CD4-positive, alpha-beta T cell (primary cell): ENCODE measurements around the gene LANCL2. TPM values are rescaled to one million over a fixed set of nuclear protein-coding genes. Genes with fewer than 3 reads are reported as not detected.
A peak's percentile ranks its signal among the peaks of the same experiment; 100 is the strongest.

Experiments used
- ATAC-seq: fragments of 200-7000 bp; cut with Tn5 transposase; one replicate; pipeline ENCODE4 v1.10.0; 2022; ENCODE audit warnings: mild to moderate bottlenecking; ENCODE audit not compliant: poor library complexity
- CTCF ChIA-PET: fragments of 350-600 bp; sonication (Branson Sonifier 250); formaldehyde crosslinking; loops from one replicate; lab custom pipeline; 2021; ENCODE audit warnings: antibody characterized with exemption, inconsistent platforms; lab: Charles Lee
- POLR2A ChIA-PET: fragments of 350-600 bp; sonication (Branson Sonifier 250); formaldehyde crosslinking; loops from one replicate; lab custom pipeline; 2021; ENCODE audit warnings: antibody characterized with exemption, inconsistent platforms; lab: Charles Lee
- DNase-seq, 14 experiments: peaks; one replicate each; pipeline ENCODE4 v3.0.0-alpha.2; 2013 to 2020; ENCODE audit warnings: mixed read lengths in 2 of 14
- H3K27ac ChIP-seq, 2 donors: one replicate each; pipeline versions ENCODE4 v1.5.1 to v1.7.0; 2013; ENCODE audit warnings: low read length in 2 of 2, low read depth in 1 of 2, mild to moderate bottlenecking in 1 of 2
- H3K27me3 ChIP-seq, 2 experiments: 1 replicate in 1 of 2; 2 replicates in 1 of 2; pipeline versions ENCODE4 v1.6.1 to v1.7.0; 2013; ENCODE audit warnings: low read length in 2 of 2, control low read depth in 1 of 2, mild to moderate bottlenecking in 1 of 2, moderate library complexity in 1 of 2; ENCODE audit not compliant: insufficient read depth in 2 of 2, control insufficient read depth in 1 of 2
- H3K36me3 ChIP-seq: one replicate; pipeline ENCODE4 v1.6.1; 2013; ENCODE audit warnings: low read length, control low read depth; ENCODE audit not compliant: insufficient read depth
- H3K4me1 ChIP-seq: one replicate; pipeline ENCODE4 v1.6.1; 2013; ENCODE audit warnings: low read length, control low read depth; ENCODE audit not compliant: insufficient read depth
- H3K4me3 ChIP-seq: one replicate; pipeline ENCODE4 v1.5.1; 2013; ENCODE audit warnings: mild to moderate bottlenecking, low read length, moderate library complexity
- H3K9me3 ChIP-seq, 2 experiments: 1 replicate in 1 of 2; 2 replicates in 1 of 2; pipeline versions ENCODE4 v1.6.1 to v1.7.0; 2013; ENCODE audit warnings: low read length in 2 of 2, mild to moderate bottlenecking in 2 of 2, control low read depth in 1 of 2, moderate library complexity in 1 of 2; ENCODE audit not compliant: control insufficient read depth in 1 of 2, insufficient read depth in 1 of 2
- H3K27ac Mint-ChIP-seq: one replicate; pipeline ENCODE4 v1.8.0; 2020; ENCODE audit warnings: mixed read lengths
- H3K27me3 Mint-ChIP-seq: one replicate; pipeline ENCODE4 v1.8.0; 2021; ENCODE audit warnings: mixed read lengths
- H3K36me3 Mint-ChIP-seq: one replicate; pipeline ENCODE4 v1.8.0; 2021; ENCODE audit warnings: low read depth, mixed read lengths
- H3K4me1 Mint-ChIP-seq: one replicate; pipeline ENCODE4 v1.8.0; 2021; ENCODE audit warnings: low read depth, mixed read lengths
- H3K4me3 Mint-ChIP-seq: one replicate; pipeline ENCODE4 v1.8.0; 2020; ENCODE audit warnings: mild to moderate bottlenecking, mixed read lengths
- H3K9me3 Mint-ChIP-seq: one replicate; pipeline ENCODE4 v1.8.0; 2020; ENCODE audit warnings: mixed read lengths
- CTCF ChIP-seq: fragments of 200-600 bp; IDR thresholded peaks from one replicate; pipeline ENCODE4 v1.8.0; 2022; ENCODE audit warnings: antibody characterized with exemption, mild to moderate bottlenecking
- intact Hi-C, 2 experiments: fragments of 100-400 bp; cut with DNase I in 1 of 2; cut with micrococcal nuclease in 1 of 2; formaldehyde crosslinking; loops; one replicate each; pipeline versions ENCODE4 v1.15.1 to v1.9.0; 2023 to 2025; cut with DNase I, micrococcal nuclease
- total RNA-seq, 174 experiments: library from RNA in 2 of 174; stranded (reverse) in 2 of 174; gene quantifications; one replicate each; pipeline ENCODE4 v1.2.3 and lab custom pipeline; 2021 to 2026

The LANCL2 gene
- total RNA-seq, 2 experiments from 2014 or later = 7.1 to 9.0 TPM

- H3K4me3 ChIP-seq = no peak overlapping the region
- CTCF ChIA-PET = no interaction called here
- peaks cover 27% of the 10 kb centered on the region for H3K4me1 ChIP-seq
- Mint-ChIP-seq H3K9me3 (no peaks in the 10 kb centered on the region), H3K36me3 (no peaks in the 10 kb centered on the region), H3K27ac (no peak overlapping the region), H3K27me3 (no peaks in the 10 kb centered on the region), H3K4me3 (no peak overlapping the region), H3K4me1 (peaks cover 28% of the 10 kb centered on the region)
- no peak overlapping the region for H3K27ac ChIP-seq
- DNase-seq (no peak), ATAC-seq (no peak)
- no peaks in the 10 kb centered on the region for H3K36me3 ChIP-seq
- POLR2A ChIA-PET = interaction anchor here (0.6 to 1.8 kb wide), 4 partner anchors 37 to 164 kb away, joined by 3 to 6 read pairs (median 4); no protein-coding TSS in a partner anchor
- no peaks in the 10 kb centered on the region for H3K9me3 ChIP-seq
- TF ChIP-seq CTCF = no peak
- intact Hi-C loops = loop anchor here in 1 of 2 experiments (5.0 to 10.0 kb wide), 3 partner anchors 35 to 292 kb away; no protein-coding TSS in a partner anchor
- H3K27me3 ChIP-seq = no peaks in the 10 kb centered on the region
Measured at GRCh38 chr7:55432506-55432905, 67.4 kb downstream of the LANCL2 start.

GRCh38 chr7:55432939-55433784 is 68.0 kb downstream of the LANCL2 start:
- ChIA-PET POLR2A (interaction anchor here (0.6 to 1.8 kb wide), 6 partner anchors 12 to 163 kb away, joined by 3 to 6 read pairs (median 4); no protein-coding TSS in a partner anchor), CTCF (interaction anchor here (0.7 to 1.0 kb wide), 3 partner anchors 36 to 89 kb away, joined by 3 to 4 read pairs (median 3); no protein-coding TSS in a partner anchor)
- intact Hi-C loops = loop anchor here (1.0 to 10.0 kb wide), 4 partner anchors 34 to 292 kb away; no protein-coding TSS in a partner anchor
- peak in 6 of 14 experiments; percentile 18 to 63 (median 46) for DNase-seq
- ATAC-seq = peak; percentile 70
- H3K4me3 ChIP-seq = no peak overlapping the region
- Mint-ChIP-seq H3K4me1 (peaks cover 32% of the 10 kb centered on the region), H3K4me3 (no peak overlapping the region), H3K27ac (no peak overlapping the region), H3K36me3 (no peaks in the 10 kb centered on the region), H3K9me3 (no peaks in the 10 kb centered on the region), H3K27me3 (no peaks in the 10 kb centered on the region)
- no peaks in the 10 kb centered on the region for H3K9me3 ChIP-seq
- peaks cover 29% of the 10 kb centered on the region for H3K4me1 ChIP-seq
- no peaks in the 10 kb centered on the region for H3K27me3 ChIP-seq
- H3K27ac ChIP-seq = no peak overlapping the region
- no peaks in the 10 kb centered on the region for H3K36me3 ChIP-seq
- peak; percentile 80 for TF ChIP-seq CTCF

- ChIA-PET CTCF (no interaction called here), POLR2A (interaction anchor here (0.9 kb wide), 1 partner anchor 162 kb away, joined by 3 read pairs; no protein-coding TSS in a partner anchor)
- H3K36me3 ChIP-seq = no peaks in the 10 kb centered on the region
- intact Hi-C loops = loop anchor here (2.0 to 10.0 kb wide), 5 partner anchors 39 to 289 kb away; no protein-coding TSS in a partner anchor
- Mint-ChIP-seq H3K4me3 (no peak overlapping the region), H3K4me1 (peaks cover 54% of the 10 kb centered on the region), H3K9me3 (no peaks in the 10 kb centered on the region), H3K27ac (no peak overlapping the region), H3K27me3 (no peaks in the 10 kb centered on the region), H3K36me3 (no peaks in the 10 kb centered on the region)
- peaks cover 51% of the 10 kb centered on the region for H3K4me1 ChIP-seq
- TF ChIP-seq CTCF = no peak
- no peaks in the 10 kb centered on the region for H3K9me3 ChIP-seq
- H3K4me3 ChIP-seq = no peak overlapping the region
- no peaks in the 10 kb centered on the region for H3K27me3 ChIP-seq
- ATAC-seq (no peak), DNase-seq (no peak)
- no peak overlapping the region for H3K27ac ChIP-seq
Measured at GRCh38 chr7:55435466-55435865, 70.3 kb downstream of the LANCL2 start.
